ENCODE data around the gene VAV1. TPM values are rescaled to one million over a fixed set of nuclear protein-coding genes. Genes with fewer than 3 reads are reported as not detected.
"Not testable (repeated sequence)": the region's sequence is repeated elsewhere in the genome, so short reads cannot be mapped to it uniquely, and the experiment has no call there.

The VAV1 gene
- total and polyA plus RNA-seq, 9 donors, result 0.71 to 5.0 (median 2.0) TPM

DNA sequence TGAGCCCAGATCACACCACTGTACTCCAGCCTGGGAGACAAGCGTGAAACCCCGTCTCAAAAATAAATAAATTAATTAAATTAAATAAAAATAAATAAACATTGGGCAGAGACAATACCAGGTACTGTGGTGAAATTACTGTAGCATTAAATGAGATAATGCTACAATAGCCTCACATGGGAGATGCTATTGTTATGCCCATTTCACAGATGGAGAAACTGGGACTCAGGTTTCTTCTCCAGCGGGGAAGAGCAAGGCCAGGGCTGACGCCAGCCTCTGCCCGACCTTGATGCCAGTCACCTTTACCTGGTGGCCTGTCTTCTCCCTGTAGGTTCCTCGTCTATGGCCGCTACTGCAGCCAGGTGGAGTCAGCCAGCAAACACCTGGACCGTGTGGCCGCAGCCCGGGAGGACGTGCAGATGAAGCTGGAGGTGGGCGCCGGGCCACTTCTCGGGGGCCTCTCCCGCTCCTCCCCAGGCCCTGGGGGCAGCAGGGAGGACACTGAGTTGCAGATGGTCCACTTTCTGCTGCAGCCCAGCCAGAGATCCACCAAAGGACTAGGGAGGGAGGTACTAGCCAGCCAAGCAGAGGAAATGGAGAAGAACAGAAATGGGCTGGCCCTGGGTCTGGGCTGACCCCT, 53.9 kb downstream of the VAV1 start:
- intact Hi-C loops (cut with DNase I), result no loop called here
- Histone ChIP-seq H3K36me3 (no peaks in the 10 kb centered on the region), H3K4me1 (ENCODE audit: insufficient read depth) (no peaks in the 10 kb centered on the region), H3K27me3 (no peaks in the 10 kb centered on the region), H3K27ac (no peak overlapping the region), H3K9me3 (no peaks in the 10 kb centered on the region), H3K4me3 (no peak overlapping the region)
- TF ChIP-seq, protein P1, sequence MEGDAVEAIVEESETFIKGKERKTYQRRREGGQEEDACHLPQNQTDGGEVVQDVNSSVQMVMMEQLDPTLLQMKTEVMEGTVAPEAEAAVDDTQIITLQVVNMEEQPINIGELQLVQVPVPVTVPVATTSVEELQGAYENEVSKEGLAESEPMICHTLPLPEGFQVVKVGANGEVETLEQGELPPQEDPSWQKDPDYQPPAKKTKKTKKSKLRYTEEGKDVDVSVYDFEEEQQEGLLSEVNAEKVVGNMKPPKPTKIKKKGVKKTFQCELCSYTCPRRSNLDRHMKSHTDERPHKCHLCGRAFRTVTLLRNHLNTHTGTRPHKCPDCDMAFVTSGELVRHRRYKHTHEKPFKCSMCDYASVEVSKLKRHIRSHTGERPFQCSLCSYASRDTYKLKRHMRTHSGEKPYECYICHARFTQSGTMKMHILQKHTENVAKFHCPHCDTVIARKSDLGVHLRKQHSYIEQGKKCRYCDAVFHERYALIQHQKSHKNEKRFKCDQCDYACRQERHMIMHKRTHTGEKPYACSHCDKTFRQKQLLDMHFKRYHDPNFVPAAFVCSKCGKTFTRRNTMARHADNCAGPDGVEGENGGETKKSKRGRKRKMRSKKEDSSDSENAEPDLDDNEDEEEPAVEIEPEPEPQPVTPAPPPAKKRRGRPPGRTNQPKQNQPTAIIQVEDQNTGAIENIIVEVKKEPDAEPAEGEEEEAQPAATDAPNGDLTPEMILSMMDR (IDR thresholded peaks at IDR 0.05), result no peak
- TF ChIP-seq EP300 (IDR thresholded peaks at IDR 0.05) (no peak), POLR2A (IDR thresholded peaks at IDR 0.05) (no peak)
- 77 to 82% (median 77%) methylated on average over 15 of the region's 15 CpGs for WGBS, 3 donors
- no peak for DNase-seq

GRCh38 chr19:6828306-6828697, 55.8 kb downstream of the VAV1 start:
- 28 to 45% (median 43%) methylated on average over 14 of the region's 14 CpGs for WGBS, 3 donors
- Histone ChIP-seq H3K4me3 (no peak overlapping the region), H3K27ac (no peak overlapping the region), H3K9me3 (no peaks in the 10 kb centered on the region), H3K4me1 (ENCODE audit: insufficient read depth) (no peaks in the 10 kb centered on the region), H3K27me3 (no peaks in the 10 kb centered on the region), H3K36me3 (no peaks in the 10 kb centered on the region)
- intact Hi-C loops (cut with DNase I), result no loop called here
- DNase-seq, result no peak
- no peak for TF ChIP-seq POLR2A (IDR thresholded peaks at IDR 0.05)
- TF ChIP-seq EP300 (IDR thresholded peaks at IDR 0.05), result no peak

- Histone ChIP-seq H3K4me1 (ENCODE audit: insufficient read depth) (no peaks in the 10 kb centered on the region), H3K27me3 (no peaks in the 10 kb centered on the region), H3K9me3 (no peaks in the 10 kb centered on the region), H3K4me3 (no peak overlapping the region), H3K36me3 (no peaks in the 10 kb centered on the region), H3K27ac (no peak overlapping the region)
- 48 to 69% (median 56%) methylated on average over 18 of the region's 18 CpGs for WGBS, 3 donors
- DNase-seq, result no peak
- TF ChIP-seq, protein P1 (IDR thresholded peaks at IDR 0.05), result no peak
- no peak for TF ChIP-seq POLR2A (IDR thresholded peaks at IDR 0.05)
- TF ChIP-seq EP300 (IDR thresholded peaks at IDR 0.05), result no peak
- intact Hi-C loops (cut with DNase I), result no loop called here
Measured at GRCh38 chr19:6828698-6829633, 56.5 kb downstream of the VAV1 start.

DNA sequence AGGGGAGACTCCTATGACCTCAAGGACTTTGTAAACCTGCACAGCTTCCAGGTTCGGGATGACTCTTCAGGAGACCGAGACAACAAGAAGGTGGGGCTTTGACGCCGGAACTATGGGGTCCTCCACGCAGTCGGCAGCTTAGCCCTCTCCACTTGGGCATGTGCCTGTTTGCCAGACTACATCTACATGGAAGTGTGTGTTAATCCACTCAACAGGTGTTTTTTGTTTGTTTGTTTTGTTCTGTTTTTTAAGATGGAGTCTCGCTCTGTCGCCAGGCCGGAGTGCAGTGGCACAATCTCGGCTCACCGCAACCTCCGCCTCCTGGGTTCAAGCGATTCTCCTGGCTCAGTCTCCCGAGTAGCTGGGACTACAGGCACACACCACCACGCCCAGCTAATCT, 57.3 kb downstream of the VAV1 start:
- H3K27ac ChIP-seq; DNase-seq; intact Hi-C loops (cut with DNase I); H3K4me3 ChIP-seq; H3K4me1 ChIP-seq (ENCODE audit: insufficient read depth); H3K27me3 ChIP-seq; H3K9me3 ChIP-seq; H3K36me3 ChIP-seq: not testable (repeated sequence)
- WGBS, 3 donors, result 87 to 92% (median 88%) methylated on average over 15 of the region's 15 CpGs

DNA sequence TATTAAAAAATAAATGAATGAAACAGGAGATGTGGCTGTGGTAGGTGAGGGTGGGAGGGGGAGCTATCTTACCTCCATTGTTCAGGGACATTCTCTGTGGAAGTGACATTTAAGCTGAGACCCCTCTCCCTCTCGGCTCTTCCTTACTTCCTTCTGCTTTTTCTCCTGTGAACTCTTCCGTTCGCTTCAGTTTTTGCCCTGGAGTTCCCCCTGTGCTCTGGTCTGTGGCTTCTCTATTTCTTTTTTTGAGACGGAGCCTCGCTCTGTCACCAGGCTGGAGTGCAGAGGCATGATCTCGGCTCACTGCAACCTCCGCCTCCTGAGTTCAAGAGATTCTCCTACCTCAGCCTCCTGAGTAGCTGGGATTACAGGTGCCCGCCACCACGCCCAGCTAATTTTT, 58.6 kb downstream of the VAV1 start:
- H3K4me1 ChIP-seq (ENCODE audit: insufficient read depth); H3K27me3 ChIP-seq; DNase-seq; H3K27ac ChIP-seq; intact Hi-C loops (cut with DNase I); H3K36me3 ChIP-seq; H3K9me3 ChIP-seq; H3K4me3 ChIP-seq: not testable (repeated sequence)
- 77 to 81% (median 79%) methylated on average over 9 of the region's 9 CpGs for WGBS, 3 donors

GRCh38 chr19:6832412-6832811, 59.9 kb downstream of the VAV1 start:
- Histone ChIP-seq H3K4me3 (no peak overlapping the region), H3K9me3 (no peaks in the 10 kb centered on the region), H3K36me3 (no peaks in the 10 kb centered on the region), H3K4me1 (ENCODE audit: insufficient read depth) (no peaks in the 10 kb centered on the region), H3K27ac (no peak overlapping the region), H3K27me3 (no peaks in the 10 kb centered on the region)
- TF ChIP-seq, protein P1 (IDR thresholded peaks at IDR 0.05), result no peak
- TF ChIP-seq EP300 (IDR thresholded peaks at IDR 0.05) (no peak), POLR2A (IDR thresholded peaks at IDR 0.05) (no peak)
- intact Hi-C loops (cut with DNase I), result no loop called here
- no peak for DNase-seq
- WGBS, 3 donors, result 81 to 96% (median 90%) methylated on average over 1 of the region's 1 CpG

Measured in ovary (tissue), 9 donors.